NCI-H146 treated with DMSO at 0.1 percent for 48 hours (cell line): ENCODE measurements around the gene LRFN4.
"Not testable (repeated sequence)": the region's sequence is repeated elsewhere in the genome, so short reads cannot be mapped to it uniquely, and the experiment has no call there.

Experiments used
- DNase-seq: peaks from one replicate; lab custom pipeline; 2025; ENCODE audit not compliant: unreplicated experiment; lab: John Stamatoyannopoulos, UW

Gene LRFN4

GRCh38 chr11:66856496-66857233 is at the start of gene LRFN4:
Gene LRFN4 (plus strand): TSS chr11:66857064. CDS start chr11:66857745, 681 bp downstream.
- DNase-seq, result no peak

DNA sequence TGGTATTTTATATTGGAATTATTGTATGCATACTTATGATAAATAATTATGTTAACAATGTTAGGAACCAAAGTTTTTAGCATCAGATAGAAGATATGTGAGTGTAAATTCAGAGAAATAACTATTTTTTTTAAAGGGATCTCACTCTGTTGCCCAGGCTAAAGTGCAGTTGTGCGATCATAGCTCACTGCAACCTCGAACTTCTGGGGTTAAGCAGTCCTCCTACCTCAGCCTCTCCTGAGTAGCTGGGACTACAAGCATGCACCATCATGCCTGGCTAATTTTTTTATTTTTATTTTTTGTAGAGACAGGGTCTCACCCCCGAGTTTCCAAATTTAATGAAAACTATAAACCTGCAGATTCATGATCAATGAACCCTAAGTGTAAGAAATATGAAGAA is 47.3 kb upstream of the LRFN4 start:
- DNase-seq, result no peak

GRCh38 chr11:66810576-66811185 is 46.2 kb upstream of the LRFN4 start:
- DNase-seq, result no peak

DNA sequence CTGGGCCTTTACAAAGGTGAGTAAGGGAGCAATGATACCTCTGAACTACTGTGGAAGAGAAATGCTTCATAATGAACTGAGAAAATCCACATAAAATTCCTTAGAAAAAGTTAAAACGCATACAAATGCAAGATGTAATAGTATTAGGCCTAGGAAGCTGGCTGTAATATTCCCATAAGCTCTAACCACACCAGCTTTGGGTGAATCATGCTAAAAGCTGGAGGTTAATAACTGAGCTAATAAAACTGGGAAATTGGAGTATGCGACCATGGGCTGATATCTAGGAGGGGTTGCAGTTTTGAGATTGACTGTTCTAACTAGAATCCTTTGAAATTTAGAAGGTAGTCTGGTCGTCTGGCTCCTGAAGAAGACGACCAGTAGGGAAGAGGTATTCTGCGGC is 42.2 kb upstream of the LRFN4 start:
- DNase-seq, result no peak

DNA sequence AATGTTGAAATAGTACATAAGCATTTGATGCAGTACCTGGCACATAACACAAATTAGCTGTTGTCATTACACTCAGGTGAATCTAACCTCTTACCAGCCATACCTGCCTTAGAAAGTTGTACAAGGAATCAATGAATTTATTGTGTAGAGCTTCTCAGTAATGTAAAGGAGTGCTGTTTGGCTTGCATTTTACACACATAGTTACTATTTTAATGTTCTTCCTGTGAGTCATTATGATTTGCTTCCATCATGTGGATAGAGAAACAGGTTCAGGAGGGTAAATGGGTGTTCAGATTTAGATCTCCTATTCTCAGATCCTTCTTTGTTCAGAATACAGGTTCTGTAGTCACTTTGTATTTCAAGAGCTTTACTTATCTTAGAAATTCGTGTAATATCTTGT is 41.2 kb upstream of the LRFN4 start:
- DNase-seq, result no peak

- DNase-seq, result no peak
These were observed 38.5 kb upstream of the LRFN4 start for GRCh38 chr11:66818231-66818955.

DNA sequence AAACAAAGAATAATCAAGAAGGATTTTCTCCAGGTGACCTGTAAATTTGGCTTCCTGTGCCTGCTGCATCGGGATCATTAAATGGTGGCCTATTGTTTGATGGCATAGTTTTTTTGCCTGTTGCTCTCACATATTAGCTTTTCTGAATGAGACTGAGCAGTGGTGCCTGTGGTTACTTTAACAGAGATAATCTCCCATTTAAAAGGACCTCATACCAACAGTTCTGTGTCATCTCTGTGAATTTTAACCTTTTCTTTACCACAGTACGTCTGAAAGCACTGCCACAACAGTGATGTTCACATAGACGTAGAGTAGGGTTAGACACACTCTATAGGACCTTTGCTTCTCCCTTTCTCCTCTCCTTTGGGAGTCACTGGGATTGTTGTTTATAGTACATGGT is 36.5 kb upstream of the LRFN4 start:
- DNase-seq, result no peak

DNA sequence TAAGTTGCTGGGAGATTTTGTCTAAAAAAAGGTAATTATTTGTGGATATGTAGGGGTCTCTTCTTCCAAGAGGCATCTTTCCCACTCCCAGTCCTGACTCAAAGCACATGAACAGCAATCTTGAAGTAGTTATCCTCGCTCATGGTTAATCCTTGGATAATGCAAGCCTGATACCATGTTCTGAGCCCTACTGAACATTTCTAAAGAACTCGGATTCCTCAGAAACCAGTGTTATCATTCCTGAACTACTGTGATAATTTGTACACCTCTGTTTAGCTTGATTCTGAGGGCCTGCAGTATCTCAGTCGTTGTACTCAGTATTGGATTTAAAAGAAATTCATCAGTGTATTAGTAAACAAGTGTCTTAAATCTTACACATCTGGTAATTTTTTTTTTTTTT is 36.0 kb upstream of the LRFN4 start:
- no peak for DNase-seq

- DNase-seq, result no peak
These were observed 33.2 kb upstream of the LRFN4 start for GRCh38 chr11:66823700-66824099.

DNA sequence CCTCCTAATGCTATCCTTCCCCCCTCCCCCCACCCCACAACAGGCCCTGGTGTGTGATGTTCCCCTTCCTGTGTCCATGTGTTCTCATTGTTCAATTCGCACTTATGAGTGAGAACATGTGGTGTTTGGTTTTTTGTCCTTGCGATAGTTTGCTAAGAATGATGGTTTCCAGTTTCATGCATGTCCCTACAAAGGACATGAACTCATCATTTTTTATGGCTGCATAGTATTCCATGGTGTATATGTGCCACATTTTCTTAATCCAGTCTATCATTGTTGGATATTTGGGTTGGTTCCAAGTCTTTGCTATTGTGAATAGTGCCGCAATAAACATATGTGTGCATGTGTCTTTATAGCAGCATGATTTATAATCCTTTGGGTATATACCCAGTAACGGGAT is 32.3 kb upstream of the LRFN4 start:
- DNase-seq, result not testable (repeated sequence)

- no peak for DNase-seq
These were observed 22.4 kb upstream of the LRFN4 start for GRCh38 chr11:66834539-66834845.

GRCh38 chr11:66834943-66835342 is 21.9 kb upstream of the LRFN4 start:
- no peak for DNase-seq

GRCh38 chr11:66835768-66836405 is 21.0 kb upstream of the LRFN4 start:
- DNase-seq, result no peak

- no peak for DNase-seq
These were observed 16.4 kb upstream of the LRFN4 start for GRCh38 chr11:66840317-66841091.

DNA sequence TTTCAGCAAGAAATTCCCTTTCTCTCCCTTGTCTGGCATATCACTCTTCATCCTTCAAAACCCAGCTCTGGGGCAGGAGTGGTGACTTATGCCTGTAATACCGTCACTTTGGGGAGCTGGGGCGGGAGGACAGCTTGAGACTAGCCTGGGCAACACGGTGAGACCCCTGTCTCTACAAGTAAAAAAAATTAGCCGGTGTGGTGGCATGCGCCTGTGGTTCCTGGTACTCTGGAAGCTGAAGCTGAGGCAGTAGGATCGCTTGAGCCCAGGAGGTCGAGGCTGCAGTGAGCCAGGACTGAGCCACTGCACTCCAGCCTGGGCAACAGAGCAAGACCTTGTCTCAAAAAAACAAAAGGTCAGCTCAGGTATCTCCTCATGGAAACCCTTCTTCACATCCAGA is 15.0 kb upstream of the LRFN4 start:
- DNase-seq, result no peak

DNA sequence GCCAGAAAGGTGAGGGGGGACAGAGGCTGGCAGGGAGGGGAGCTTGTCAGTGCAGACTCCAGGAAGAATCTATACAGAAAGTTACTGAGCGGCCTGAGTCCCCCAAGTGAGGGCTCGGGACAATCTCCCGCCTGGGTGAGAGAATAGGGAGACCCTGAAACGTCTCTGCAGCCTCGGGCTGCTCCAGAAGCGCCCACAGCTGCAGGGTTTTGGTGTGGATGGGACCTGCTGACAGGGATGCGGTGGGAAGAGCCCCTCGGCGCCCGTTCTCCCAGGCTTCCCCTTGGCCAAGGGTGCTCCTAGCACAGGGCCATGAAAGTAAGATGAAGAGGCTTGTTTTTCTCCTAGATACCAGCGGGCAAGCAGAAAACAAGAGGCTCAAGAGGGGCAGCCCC is 14.4 kb upstream of the LRFN4 start:
- DNase-seq, result no peak

GRCh38 chr11:66842896-66843775 is 13.7 kb upstream of the LRFN4 start, which contains the start of gene RCE1:
Gene RCE1 (plus strand): TSS chr11:66843441. CDS start chr11:66843456, 15 bp downstream.
- peak; percentile 61 for DNase-seq

GRCh38 chr11:66843776-66844495 is 12.9 kb upstream of the LRFN4 start:
- DNase-seq, result no peak

- no peak for DNase-seq
These were observed 12.2 kb upstream of the LRFN4 start for GRCh38 chr11:66844496-66845142.
